Muscle layer of colon (tissue), 2 donors: Measurements from ENCODE around the gene SAMD11.

Experiments
- H3K27ac ChIP-seq: one replicate; pipeline ENCODE4 v1.7.0; 2013; ENCODE audit warnings: low read depth, mild to moderate bottlenecking, low read length, moderate library complexity
- H3K27me3 ChIP-seq, 2 donors: one replicate each; pipeline ENCODE4 v1.7.0; 2013; ENCODE audit warnings: low read length in 2 of 2, mild to moderate bottlenecking in 2 of 2; ENCODE audit not compliant: insufficient read depth in 2 of 2, control insufficient read depth in 1 of 2
- H3K36me3 ChIP-seq: one replicate; pipeline ENCODE4 v1.7.0; 2013; ENCODE audit warnings: mild to moderate bottlenecking, low read length; ENCODE audit not compliant: insufficient read depth
- H3K4me1 ChIP-seq: one replicate; pipeline ENCODE4 v1.7.0; 2013; ENCODE audit warnings: mild to moderate bottlenecking, low read length; ENCODE audit not compliant: insufficient read depth
- H3K4me3 ChIP-seq, 2 donors: one replicate each; pipeline ENCODE4 v1.7.0; 2013; ENCODE audit warnings: low read length in 2 of 2, low read depth in 1 of 2, mild to moderate bottlenecking in 1 of 2, moderate library complexity in 1 of 2
- H3K9ac ChIP-seq: one replicate; pipeline ENCODE4 v1.7.0; 2013; ENCODE audit warnings: low read length
- H3K9me3 ChIP-seq: one replicate; pipeline ENCODE4 v1.7.0; 2013; ENCODE audit warnings: mild to moderate bottlenecking, low read length
- donor health status: abdominal sarcoma.
- donor health status: Adenocarcinoma of cecum.

The SAMD11 gene

DNA sequence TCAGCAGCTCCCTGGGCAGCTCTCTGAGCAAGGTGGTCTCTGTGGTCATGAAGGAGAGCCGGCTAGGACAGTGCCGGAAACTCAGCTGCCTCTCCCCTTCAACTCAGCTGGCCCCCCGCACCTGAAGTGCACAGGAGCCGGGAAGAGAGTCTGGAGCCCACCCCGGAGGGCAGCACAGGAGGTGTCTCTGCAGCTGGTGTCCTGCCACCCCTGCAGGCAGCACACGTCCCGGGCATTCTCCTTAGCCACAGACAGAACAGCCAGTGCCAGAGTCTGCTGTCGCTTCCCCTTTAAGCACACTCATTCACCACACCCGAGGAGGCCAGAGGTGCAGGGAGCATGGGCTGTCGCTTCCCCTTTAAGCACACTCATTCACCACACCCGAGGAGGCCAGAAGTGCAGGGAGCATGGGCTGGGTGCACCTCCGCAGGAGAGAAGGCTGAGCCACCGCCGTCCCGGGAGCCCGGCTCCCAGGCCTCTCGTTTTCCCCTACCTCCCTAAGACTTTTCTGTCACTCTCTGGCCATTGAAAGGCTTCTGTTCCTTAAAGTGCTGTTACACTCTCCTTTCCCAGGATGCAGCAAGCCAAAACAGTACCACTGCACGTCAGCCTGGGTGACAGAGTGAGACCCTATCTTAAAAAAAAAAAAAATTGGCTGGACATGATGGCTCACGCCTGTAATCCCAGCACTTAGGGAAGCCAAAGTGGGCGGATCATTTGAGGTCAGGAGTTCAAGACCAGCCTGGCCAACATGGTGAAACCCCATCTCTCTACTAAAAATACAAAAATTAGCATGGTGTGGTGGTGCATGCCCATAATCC, 16.9 kb upstream of the SAMD11 start:
- Histone ChIP-seq H3K27me3 (peaks cover 0 to 26% of the 10 kb centered on the region in 2 donors), H3K27ac (no peak overlapping the region), H3K9ac (no peak overlapping the region), H3K4me3 (no peak overlapping the region), H3K4me1 (no peaks in the 10 kb centered on the region), H3K36me3 (no peaks in the 10 kb centered on the region), H3K9me3 (no peaks in the 10 kb centered on the region)

DNA sequence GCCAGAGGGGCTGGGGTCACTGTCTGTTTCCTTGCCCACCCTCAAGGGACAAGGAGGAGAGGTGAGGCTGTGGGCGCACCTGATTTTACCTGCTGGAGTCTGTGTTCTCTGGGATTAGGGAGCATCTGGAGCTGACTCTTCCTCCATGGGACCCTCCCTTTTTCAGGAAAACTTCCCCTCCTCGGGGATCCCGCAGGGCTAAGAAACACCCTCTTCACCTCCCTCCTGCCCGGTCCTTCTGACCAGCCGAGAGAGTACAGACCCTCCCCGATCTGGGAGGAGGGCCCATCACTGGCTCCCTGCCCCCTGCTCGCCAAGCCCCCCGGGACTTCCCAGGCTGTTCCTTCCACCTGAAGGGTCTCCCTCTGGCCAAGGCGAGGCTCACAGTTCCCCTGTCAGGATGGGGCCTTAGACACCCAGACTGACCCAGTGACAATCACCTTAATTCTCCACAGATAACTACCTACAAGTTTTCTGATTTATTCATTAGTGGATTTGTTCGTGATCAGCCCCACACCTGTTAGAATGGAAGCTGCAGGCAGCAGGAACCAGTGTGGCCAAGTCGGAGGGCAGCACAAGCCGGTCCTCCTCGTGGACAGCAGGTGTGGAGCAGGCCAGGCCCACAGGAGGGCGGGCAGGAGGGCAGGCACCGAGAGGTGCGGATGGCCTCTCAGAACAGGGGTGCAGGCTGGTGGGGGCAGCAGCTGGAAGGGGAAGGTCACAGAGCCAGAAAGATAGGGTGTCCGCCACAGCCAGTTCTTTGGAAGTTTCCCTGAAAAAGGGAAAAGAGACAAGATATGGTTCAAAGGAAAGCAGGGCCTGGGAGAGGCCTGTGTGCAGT, 15.9 kb upstream of the SAMD11 start:
- Histone ChIP-seq H3K9ac (no peak overlapping the region), H3K4me1 (no peaks in the 10 kb centered on the region), H3K27me3 (peaks cover 0 to 23% of the 10 kb centered on the region in 2 donors), H3K27ac (no peak overlapping the region), H3K36me3 (no peaks in the 10 kb centered on the region), H3K4me3 (no peak overlapping the region), H3K9me3 (no peaks in the 10 kb centered on the region)

DNA sequence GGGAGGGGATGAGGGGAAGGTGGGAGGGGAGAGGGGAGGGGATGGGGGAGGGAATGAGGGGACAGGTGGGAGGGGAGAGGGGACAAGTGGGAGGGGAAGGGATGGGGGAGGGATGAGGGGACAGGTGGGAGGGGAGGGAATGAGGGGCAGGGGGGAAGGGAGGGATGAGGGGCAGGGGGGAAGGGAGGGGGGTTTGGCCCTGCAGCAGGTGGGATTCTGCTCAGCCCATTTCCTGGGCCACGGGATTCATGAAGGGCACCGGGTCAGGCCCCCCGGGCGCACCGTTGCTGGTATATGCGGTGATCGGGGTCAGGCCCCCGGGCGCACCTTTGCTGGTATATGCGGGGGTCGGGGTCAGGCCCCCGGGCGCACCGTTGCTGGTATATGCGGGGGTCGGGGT, 15.1 kb upstream of the SAMD11 start:
- Histone ChIP-seq H3K36me3 (no peaks in the 10 kb centered on the region), H3K9ac (no peak overlapping the region), H3K27me3 (peaks cover 0 to 23% of the 10 kb centered on the region in 2 donors), H3K4me1 (no peaks in the 10 kb centered on the region), H3K27ac (no peak overlapping the region), H3K4me3 (no peak overlapping the region), H3K9me3 (no peaks in the 10 kb centered on the region)

DNA sequence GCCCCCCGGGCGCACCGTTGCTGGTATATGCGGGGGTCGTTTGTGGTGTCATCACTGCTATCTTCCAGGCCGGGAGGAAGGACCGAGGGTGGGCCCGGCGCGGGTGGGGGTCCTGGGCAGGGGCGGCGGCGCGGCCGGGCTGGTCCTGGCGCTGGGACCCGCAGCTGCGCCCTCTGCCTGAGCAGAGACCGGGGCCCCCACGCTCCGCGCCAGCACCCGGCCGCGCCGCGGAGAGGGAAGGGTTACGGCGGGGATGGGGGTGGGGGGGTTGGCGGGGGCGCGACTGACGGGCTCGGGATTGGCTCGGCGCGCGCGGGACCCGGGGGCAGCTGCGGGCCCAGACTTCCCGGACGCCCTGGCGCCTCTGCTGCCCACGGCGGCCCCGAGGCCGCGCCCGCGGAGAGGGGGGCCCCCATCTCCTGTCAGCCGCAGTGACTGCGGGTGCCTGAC, 13.8 kb upstream of the SAMD11 start:
- no peaks in the 10 kb centered on the region for H3K4me1 ChIP-seq
- H3K36me3 ChIP-seq: no peaks in the 10 kb centered on the region
- peaks cover 0 to 30% of the 10 kb centered on the region in 2 donors for H3K27me3 ChIP-seq
- H3K9me3 ChIP-seq: no peaks in the 10 kb centered on the region
- no peak overlapping the region for H3K27ac ChIP-seq
- no peak overlapping the region for H3K9ac ChIP-seq
- H3K4me3 ChIP-seq: no peak overlapping the region

DNA sequence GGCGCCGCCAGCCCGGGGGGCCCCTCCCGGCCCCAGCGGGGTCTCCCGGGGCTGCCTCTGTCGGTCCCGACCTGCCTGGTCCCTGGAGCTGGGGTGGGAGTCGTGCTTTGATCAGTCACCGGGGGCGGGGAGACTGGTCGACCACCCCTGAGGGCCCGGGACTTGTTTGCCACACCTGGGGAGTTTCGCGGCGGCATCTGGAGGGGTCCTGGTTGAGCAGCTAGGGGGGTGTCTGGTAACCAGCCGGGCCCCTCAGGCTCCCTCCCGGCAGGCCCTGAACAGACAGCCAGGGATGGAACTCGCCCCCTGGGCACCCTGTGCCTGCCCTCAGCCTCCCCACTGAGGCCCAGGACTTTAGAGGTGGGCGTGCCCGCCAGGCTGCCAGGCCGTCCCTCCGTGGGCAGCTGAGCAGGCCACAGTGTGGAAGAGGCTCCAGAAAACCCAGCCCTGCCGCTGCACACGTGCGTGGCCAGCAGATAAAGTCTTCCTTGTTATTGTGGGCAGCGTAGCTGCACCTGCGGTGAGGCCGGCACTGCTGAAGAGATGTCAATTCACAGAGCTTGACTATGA, 13.3 kb upstream of the SAMD11 start:
- no peaks in the 10 kb centered on the region for H3K9me3 ChIP-seq
- no peak overlapping the region for H3K4me3 ChIP-seq
- H3K27me3 ChIP-seq: peaks cover 0 to 26% of the 10 kb centered on the region in 2 donors
- H3K27ac ChIP-seq: no peak overlapping the region
- H3K36me3 ChIP-seq: no peaks in the 10 kb centered on the region
- no peaks in the 10 kb centered on the region for H3K4me1 ChIP-seq
- no peak overlapping the region for H3K9ac ChIP-seq

DNA sequence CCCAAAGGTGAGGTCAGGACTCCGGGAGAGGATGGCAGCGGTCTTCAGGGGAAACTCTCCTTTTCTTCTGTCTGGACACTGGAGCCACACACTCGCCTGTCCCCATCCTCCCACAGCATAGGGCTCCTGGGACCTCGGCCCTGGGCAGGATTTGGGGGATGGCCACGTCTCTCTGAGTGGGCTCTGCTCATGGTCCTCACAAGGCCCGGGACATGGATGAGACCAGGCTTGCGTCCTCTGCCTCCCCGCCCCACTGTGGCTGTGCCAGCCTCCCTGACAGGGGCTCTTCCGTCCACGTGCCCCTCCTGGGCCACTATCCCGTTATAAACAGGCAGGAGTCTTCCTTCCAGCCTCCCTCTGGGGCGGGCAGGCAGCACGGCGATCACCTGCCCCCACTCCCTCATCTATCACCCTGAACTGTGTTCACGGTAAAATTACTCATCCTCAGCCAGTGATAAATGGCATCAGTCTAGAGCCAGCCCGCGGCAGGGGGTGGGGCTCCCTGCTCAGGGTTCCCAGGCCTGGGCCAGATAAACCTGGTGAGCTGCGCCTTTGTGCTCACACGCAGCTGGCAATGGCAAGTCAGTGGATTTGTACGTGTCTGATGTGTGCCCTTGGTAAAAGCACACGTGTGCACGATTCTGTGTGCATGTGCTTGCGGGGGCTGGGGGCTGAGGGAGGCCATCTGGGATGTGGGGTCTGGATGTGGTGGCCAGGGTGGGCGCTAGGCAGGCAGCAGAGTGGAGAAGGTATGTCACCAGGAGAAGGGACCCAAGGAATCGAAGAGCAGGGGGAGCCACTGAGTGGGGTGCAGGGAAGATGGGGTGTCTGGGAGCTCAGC, 12.6 kb upstream of the SAMD11 start:
- H3K9ac ChIP-seq: no peak overlapping the region
- H3K9me3 ChIP-seq: no peaks in the 10 kb centered on the region
- no peak overlapping the region for H3K4me3 ChIP-seq
- H3K27me3 ChIP-seq: peaks cover 0 to 24% of the 10 kb centered on the region in 2 donors
- no peaks in the 10 kb centered on the region for H3K36me3 ChIP-seq
- no peak overlapping the region for H3K27ac ChIP-seq
- H3K4me1 ChIP-seq: no peaks in the 10 kb centered on the region

DNA sequence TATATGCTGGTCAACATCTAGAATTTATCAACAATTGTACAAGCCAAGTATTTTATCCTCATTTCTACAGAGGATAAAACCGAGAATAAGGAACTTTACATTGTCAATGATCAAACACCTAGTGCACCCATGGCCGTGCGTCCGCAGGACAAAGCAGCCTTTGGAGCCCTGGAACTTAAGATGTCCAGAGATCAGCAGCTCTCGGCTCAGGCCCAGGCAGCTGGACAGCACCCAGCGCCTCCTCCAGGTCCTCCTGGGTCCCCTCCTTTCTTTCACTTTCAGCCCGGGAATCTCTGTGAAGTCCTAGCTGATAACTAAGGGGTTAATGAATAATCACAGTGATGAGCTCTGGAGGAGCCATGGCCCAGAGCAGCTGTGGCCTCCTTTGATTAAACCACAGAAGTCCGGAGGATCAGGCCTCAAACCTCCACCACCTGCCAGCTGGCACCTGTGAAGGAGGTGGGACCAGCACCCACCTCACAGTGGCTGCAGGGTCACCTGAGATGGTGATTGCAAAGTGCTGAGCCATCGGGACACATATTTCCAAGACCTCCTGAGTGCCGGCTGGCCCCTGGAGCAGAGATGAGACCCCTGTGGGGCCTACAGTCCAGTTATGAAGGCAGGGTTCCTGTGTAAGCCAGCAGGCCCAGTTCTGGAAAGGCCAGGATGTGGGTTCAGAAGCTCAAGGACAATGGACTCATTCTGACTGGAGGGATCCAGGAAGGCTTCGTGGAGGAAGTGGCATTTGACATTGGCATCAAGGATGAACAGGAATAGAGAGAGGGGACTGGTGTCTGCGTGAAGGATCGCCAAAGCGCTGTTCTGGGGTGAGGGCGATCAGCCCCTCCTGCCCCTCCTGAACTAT, 11.6 kb upstream of the SAMD11 start:
- Histone ChIP-seq H3K9ac (no peak overlapping the region), H3K27me3 (peaks cover 0 to 30% of the 10 kb centered on the region in 2 donors), H3K27ac (no peak overlapping the region), H3K9me3 (no peaks in the 10 kb centered on the region), H3K4me3 (no peak overlapping the region), H3K4me1 (no peaks in the 10 kb centered on the region), H3K36me3 (no peaks in the 10 kb centered on the region)

DNA sequence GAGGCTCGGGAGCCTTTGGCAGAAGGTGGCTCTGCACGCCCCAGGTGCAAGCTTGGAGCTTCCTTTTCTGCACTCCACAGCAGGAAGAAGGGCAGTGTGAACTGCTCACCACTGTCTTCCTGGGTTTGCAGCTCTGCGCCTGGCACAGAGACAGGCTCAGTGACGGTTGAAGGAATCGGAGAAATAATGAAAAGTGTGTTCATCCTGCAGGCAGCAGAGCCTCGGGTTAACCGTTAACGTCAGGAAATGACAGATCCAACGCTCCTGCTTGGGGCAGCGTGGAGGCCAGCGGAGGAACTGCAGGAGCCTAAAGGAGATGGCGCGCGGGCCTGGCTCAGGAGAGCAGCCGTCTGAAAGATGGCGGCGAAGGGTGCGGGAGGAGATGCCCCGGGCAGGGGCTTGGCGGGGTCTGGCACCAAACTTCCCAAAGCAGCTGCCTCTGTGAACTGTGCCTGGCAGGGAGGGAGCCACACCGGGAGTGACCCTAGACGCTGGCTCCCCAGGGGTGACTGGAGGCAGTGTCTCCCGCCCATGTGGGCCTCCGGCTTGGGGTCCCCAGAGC, 10.9 kb upstream of the SAMD11 start:
- H3K4me1 ChIP-seq: no peaks in the 10 kb centered on the region
- peaks cover 0 to 31% of the 10 kb centered on the region in 2 donors for H3K27me3 ChIP-seq
- H3K4me3 ChIP-seq: no peak overlapping the region
- no peaks in the 10 kb centered on the region for H3K9me3 ChIP-seq
- H3K36me3 ChIP-seq: no peaks in the 10 kb centered on the region
- no peak overlapping the region for H3K27ac ChIP-seq
- H3K9ac ChIP-seq: no peak overlapping the region

DNA sequence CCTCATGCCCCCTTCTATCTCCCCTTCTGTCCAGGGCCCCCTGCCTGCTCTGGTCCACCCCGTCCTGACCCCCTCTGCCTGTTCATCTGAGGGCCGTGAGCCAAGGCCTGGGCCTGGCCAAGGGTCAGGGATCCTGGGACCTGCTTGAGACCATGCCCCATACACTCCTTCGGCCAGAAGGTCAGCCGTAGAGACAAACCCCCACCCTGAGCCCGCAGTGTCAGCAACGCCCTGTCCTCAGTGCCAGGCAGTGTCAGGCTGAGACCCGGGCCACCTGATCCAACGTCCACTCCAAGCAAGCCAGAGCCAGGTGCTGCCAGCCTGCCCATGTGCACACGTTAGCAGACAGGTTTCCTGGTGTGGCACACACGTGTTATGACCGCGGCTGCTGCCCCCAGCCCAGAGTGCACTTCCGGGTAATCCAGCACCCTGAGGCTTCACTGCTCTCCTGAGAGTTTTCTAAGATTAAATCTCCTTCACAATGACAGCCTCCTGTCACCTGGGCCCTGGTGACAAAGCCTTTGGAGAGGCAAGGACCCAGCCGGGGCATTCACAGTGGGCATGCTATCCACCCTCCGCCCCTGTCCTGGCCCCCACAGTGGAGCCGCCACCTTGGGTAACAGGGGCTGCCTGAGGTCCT, 10.1 kb upstream of the SAMD11 start:
- H3K9ac ChIP-seq: no peak overlapping the region
- no peak overlapping the region for H3K4me3 ChIP-seq
- no peaks in the 10 kb centered on the region for H3K36me3 ChIP-seq
- no peaks in the 10 kb centered on the region for H3K9me3 ChIP-seq
- no peaks in the 10 kb centered on the region for H3K4me1 ChIP-seq
- H3K27ac ChIP-seq: no peak overlapping the region
- peaks cover 2 to 38% of the 10 kb centered on the region in 2 donors for H3K27me3 ChIP-seq
